Body of pancreas (tissue), 4 donors: ENCODE data around the gene HMCN2.

Source experiments
- CTCF ChIP-seq, 7 experiments: fragments of 450-650 bp in 4 of 7; fragments of 200-600 bp in 3 of 7; sonication (generic) in 3 of 7; IDR thresholded peaks; one replicate each; pipeline ENCODE4 v1.5.1; 2016 to 2019; ENCODE audit warnings: antibody characterized with exemption in 7 of 7
- POLR2A ChIP-seq, 3 donors: fragments of 450-650 bp; IDR thresholded peaks; one replicate each; pipeline ENCODE4 v1.6.1; 2016; ENCODE audit warnings: antibody characterized with exemption in 3 of 3, mild to moderate bottlenecking in 2 of 3

- TF ChIP-seq POLR2A (IDR thresholded peaks at IDR 0.05): no peak
- TF ChIP-seq CTCF (IDR thresholded peaks at IDR 0.05): no peak
Measured at GRCh38 chr9:130381660-130382059, 116.1 kb downstream of the HMCN2 start.
